Right forelimb (tissue), 1 donor: ENCODE data around the gene IL36A.

Source experiments
- DNase-seq: peaks from one replicate; pipeline ENCODE4 v3.0.0-alpha.2; 2018

The IL36A gene

DNA sequence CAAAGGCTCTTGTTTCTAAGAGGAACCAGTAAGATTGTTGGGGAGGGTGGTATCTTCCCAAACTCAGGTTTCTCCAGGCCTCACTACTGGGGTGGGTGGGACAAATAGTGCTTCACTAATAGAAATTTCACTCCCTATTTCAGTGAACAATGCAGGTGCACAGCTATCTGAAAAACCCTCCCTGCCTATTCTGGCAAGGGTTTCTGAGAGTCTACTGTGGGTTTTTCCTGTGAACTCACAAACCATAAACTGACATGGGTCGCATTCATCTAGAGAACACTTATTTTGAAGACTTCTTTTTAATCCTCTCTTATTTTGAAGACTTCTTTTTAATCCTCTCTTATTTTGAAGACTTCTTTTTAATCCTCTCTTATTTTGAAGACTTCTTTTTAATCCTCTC is 4.4 kb downstream of the IL36A start:
- DNase-seq = no peak

GRCh38 chr2:113010088-113010487 is 4.8 kb downstream of the IL36A start:
- no peak for DNase-seq

DNA sequence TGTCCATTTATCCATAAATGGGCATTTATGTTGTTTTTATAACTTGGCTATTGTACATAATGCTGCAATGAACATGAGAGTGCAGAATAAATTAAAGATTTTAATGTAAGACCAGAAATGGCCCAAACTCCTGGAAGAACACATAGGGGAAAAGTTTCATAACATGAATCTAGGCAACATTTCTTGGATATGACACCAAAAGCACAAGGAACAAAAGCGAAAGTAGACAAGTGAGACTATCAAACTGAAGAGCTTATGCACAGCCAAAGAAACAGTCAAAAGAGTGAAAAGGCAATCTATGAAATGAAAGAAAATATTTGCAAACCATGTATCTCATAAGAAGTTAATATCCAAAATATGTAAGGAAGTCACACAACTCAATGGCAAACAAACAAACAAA is 5.8 kb downstream of the IL36A start:
- no peak for DNase-seq

DNA sequence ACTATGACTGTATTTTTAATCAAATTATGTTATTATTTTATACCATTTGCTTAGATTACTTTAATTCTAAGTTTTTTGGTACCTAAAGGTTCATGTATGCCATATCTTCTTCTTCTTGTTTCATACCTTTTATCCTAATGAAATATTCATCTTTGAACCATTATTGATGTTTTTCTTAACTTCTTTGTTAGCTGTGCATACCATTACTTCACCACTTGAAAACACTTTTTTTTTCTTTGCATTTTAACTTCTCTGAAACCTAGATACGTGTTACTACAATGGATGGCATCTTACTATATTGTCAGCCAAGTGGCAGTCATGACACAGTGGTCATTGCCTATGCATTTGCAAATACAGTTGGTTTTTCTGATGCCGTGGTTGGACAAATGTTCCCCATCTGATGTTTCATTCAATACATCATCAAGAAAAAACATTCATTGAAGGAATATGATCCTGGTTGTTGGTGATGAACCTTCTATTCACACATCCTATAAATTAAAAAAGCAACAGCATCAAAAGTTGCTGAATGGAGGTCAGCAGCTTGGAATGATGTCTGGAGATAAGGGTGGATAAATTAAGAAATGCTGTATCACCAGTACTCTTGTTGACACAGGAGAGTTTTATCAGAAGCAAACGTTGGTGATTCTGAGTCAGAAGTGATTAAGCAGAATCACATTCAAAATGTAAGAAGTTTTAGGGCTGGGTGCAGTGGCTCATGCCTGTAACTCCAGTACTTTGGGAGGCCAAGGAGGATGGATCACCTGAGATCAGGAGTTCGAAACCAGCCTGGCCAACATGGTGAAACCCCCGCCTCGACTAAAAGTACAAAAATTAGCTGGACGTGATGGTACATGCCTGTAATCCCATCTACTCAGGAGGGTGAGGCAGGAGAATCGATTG is 7.4 kb downstream of the IL36A start:
- no peak for DNase-seq

- no peak for DNase-seq
Observed at GRCh38 chr2:113013336-113013661, 8.0 kb downstream of the IL36A start.

DNA sequence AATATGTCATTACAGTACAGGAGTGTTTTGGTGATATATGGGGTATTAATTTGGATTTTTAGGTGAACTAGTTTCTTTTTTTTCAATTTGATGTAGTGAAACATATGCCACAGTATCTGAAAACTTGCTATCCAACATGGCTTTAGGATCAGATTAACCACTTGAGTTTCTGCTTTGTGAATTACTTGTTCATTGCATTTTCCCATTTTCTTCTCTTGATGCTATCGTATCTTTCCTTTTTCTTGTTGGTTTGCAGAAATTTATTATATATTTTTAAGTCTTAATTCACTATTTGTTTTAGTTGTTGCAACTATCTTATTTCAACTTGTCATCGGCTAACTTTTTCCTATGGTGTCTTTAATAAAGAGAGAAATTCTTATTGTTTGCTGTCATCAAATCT is 8.8 kb downstream of the IL36A start:
- DNase-seq = no peak

DNA sequence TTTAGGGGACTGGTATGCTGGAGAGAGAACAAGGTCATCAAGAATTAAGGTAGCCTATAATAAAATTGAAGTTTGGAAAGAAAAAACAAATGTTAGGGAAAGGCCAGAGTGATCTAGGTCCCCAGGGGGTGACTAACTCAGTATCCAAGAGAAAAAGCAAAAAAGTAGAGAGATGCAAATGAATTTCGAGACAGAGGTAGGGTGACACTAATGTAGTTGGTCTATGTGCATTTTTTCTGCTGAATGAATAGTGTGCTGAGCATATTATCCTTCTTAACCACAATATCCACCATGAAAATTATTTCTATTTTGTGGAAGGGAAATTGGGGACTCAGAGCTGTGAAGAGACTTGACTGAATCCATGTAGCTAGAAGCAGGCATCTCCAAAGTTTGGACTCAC is 9.8 kb downstream of the IL36A start:
- no peak for DNase-seq

DNA sequence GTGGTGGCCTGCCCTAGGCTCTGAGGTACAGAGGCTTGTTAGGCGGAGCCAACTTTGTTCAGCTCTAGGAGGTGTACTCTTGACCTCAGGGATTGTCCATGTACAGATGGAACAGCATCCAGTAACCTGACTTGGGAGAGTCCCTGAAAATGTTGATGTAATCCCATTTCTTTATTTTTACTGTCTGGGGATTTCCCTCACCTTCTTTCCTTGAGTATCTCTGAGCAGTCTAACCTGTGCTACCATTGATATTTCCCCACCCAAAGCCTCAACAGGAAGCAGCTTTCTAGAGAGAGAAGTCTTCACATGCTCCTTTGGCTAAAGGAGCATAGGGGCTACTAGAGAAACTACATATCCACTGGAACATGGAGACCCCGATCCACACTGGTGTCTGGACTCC is 10.4 kb downstream of the IL36A start:
- no peak for DNase-seq

- DNase-seq = no peak
Observed at GRCh38 chr2:113018509-113018908, 13.2 kb downstream of the IL36A start.

GRCh38 chr2:113021312-113021711 is 16.1 kb downstream of the IL36A start:
- DNase-seq = no peak

- no peak for DNase-seq
Observed at GRCh38 chr2:113024764-113025163, 19.5 kb downstream of the IL36A start.

- DNase-seq = no peak
Observed at GRCh38 chr2:113025737-113026136, 20.5 kb downstream of the IL36A start.

- DNase-seq = no peak
Observed at GRCh38 chr2:113027691-113028090, 22.4 kb downstream of the IL36A start.

DNA sequence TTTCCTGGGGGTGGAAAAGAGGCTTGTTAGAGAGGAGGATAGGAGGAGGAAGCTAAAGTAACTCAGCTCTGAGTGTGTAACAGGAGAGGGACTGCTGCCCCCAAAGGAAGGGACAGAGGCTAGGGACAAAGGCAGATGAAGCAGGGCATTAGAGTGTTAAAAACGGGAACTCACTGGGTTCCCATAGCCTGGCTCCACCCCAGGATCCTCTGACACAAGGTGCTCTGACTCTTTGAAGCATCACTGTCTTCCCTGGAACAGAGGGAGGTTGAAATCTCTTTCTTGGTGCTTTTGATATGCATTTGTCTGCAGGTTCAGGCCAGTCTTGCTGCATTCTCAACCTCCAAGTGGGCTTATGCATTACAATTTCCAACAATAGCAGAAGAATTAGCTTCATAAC is 22.9 kb downstream of the IL36A start:
- DNase-seq = no peak

DNA sequence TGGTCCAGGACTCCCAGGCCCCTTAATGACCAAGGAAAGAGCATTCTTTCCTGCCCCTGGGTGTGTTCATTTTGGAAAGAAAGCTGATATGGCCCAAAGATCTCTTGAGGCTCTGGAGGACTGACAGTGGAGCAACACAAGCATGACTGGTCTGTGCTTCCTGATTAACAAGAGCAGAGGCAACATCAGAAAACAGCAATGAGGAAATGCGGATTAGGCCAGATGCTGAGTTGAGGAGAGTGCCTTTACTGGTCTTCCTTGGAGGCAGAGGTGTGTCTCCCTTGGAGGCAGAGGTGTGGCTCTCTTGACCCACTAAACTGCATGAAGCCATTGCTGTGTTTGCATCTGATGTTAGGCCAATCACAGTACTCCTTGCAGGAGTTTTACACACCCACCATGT is 27.5 kb downstream of the IL36A start:
- no peak for DNase-seq

- DNase-seq = no peak
Observed at GRCh38 chr2:113034016-113034415, 28.8 kb downstream of the IL36A start.

DNA sequence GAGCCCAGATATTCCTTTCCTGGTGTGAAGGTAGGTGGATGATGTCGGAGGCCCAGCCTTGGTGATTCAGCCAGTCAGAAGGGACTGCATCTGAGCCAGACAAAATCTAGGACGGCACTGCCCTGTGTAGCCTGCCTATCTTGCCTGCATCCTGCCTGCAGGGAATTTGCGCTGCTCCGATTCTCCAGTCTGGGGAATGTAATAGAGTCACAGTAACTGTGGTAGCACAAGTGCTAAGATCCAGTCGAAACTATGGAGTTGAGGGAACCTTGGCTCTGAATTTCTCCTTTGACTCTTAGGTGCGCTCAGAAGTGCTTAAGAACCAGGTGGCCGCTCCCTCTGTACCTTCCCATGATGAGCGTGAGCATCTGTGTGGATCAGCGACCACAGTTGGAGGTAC is 31.5 kb downstream of the IL36A start:
- no peak for DNase-seq

DNA sequence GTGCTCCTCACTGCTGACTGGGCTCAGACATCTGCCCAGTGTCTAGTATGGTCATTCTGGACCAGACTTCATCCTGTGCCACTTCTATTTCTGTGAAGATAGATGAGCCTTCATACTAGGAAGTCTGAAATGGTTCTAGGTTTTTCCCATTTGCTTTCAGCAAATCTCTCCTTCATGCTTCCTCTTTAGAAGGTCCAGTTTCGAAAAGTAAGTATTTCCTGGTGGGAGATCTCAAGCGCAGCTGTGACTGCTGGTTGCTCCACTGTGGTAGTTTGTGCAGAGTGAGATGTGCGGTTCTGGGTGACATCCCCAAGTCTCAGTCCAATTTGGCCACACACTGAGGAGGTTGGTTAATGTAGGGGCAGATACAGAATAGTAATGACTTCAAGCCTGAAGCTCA is 33.0 kb downstream of the IL36A start:
- DNase-seq = no peak

GRCh38 chr2:113039158-113039557 is 33.9 kb downstream of the IL36A start:
- DNase-seq = no peak

GRCh38 chr2:113039719-113040118 is 34.5 kb downstream of the IL36A start:
- DNase-seq = no peak

GRCh38 chr2:113041871-113042270 is 36.6 kb downstream of the IL36A start:
- no peak for DNase-seq

DNA sequence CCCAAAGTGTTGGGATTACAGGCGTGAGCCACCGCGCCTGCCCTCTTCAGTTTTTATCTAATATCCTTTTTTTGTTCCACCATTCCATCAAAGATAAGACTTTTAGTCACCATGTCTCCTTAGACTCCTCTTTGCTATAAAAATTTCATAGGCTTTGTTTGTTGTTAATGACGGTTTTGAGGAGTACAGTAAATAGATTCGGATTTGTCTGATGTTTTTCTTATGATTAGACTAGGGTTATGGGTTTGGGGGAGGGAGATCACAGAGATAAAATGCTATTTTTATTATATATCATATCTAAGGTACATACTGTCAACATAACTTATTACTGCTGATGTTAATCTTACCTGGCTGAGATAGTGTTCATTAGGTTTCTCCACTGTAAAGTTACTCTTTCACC is 41.2 kb downstream of the IL36A start:
- DNase-seq = no peak

GRCh38 chr2:113050921-113051895 is 45.9 kb downstream of the IL36A start:
- DNase-seq = no peak

- no peak for DNase-seq
Observed at GRCh38 chr2:113052396-113052917, 47.2 kb downstream of the IL36A start, which contains the start of gene IL36B. IL36B (minus strand) TSS chr2:113052867.
